Mesenchymal stem cell (in vitro differentiated cells and primary cell): ENCODE results near the gene ZC3H13.
A peak's percentile ranks its signal among the peaks of the same experiment; 100 is the strongest.
"Not testable (repeated sequence)": the region's sequence is repeated elsewhere in the genome, so short reads cannot be mapped to it uniquely, and the experiment has no call there.

ENCODE experiments used
- DNase-seq: peaks from one replicate; pipeline ENCODE4 v3.0.0-alpha.2; 2013
- H2AFZ ChIP-seq: one replicate; pipeline ENCODE4 v1.6.1; 2013; ENCODE audit warnings: low read depth, mild to moderate bottlenecking, control low read depth, inconsistent platforms, low read length, moderate library complexity
- H2AK5ac ChIP-seq: 2 replicates; pipeline ENCODE4 v1.6.1; 2013; ENCODE audit warnings: low read length, moderate library complexity, mild to moderate bottlenecking, inconsistent platforms; ENCODE audit not compliant: severe bottlenecking
- H2BK120ac ChIP-seq: one replicate; pipeline ENCODE4 v1.6.1; 2013; ENCODE audit warnings: low read depth, mild to moderate bottlenecking, inconsistent platforms, low read length, moderate library complexity
- H2BK12ac ChIP-seq, 2 experiments: one replicate each; pipeline ENCODE4 v1.6.1; 2013; ENCODE audit warnings: inconsistent platforms in 2 of 2, low read length in 2 of 2, mild to moderate bottlenecking in 2 of 2, moderate library complexity in 2 of 2, control low read depth in 1 of 2
- H2BK15ac ChIP-seq: one replicate; pipeline ENCODE4 v1.6.1; 2013; ENCODE audit warnings: mild to moderate bottlenecking, low read depth, inconsistent platforms; ENCODE audit not compliant: poor library complexity, severe bottlenecking
- H2BK5ac ChIP-seq: 2 replicates; pipeline ENCODE4 v1.6.1; 2013; ENCODE audit warnings: low read depth, mild to moderate bottlenecking, low read length, control low read depth, inconsistent platforms; ENCODE audit not compliant: poor library complexity, severe bottlenecking
- H3K14ac ChIP-seq, 2 experiments: one replicate each; pipeline ENCODE4 v1.6.1; 2013; ENCODE audit warnings: inconsistent platforms in 2 of 2, low read length in 2 of 2, control low read depth in 1 of 2, mild to moderate bottlenecking in 1 of 2, moderate library complexity in 1 of 2
- H3K18ac ChIP-seq, 2 experiments: one replicate each; pipeline ENCODE4 v1.6.1; 2013; ENCODE audit warnings: inconsistent platforms in 2 of 2, low read length in 2 of 2, control low read depth in 1 of 2, low read depth in 1 of 2, mild to moderate bottlenecking in 1 of 2
- H3K23ac ChIP-seq, 2 experiments: one replicate each; pipeline ENCODE4 v1.6.1; 2013; ENCODE audit warnings: inconsistent platforms in 2 of 2, low read length in 2 of 2, mild to moderate bottlenecking in 2 of 2, moderate library complexity in 2 of 2, control low read depth in 1 of 2
- H3K27ac ChIP-seq: 2 replicates; pipeline ENCODE4 v1.5.1; 2013; ENCODE audit warnings: mild to moderate bottlenecking, moderate library complexity, low read length, control low read depth, inconsistent platforms; ENCODE audit not compliant: poor library complexity, severe bottlenecking
- H3K27me3 ChIP-seq, 2 experiments: 2 replicates each; pipeline versions ENCODE4 v1.6.1 to v1.7.0; 2013; ENCODE audit warnings: low read length in 2 of 2, mild to moderate bottlenecking in 2 of 2, moderate library complexity in 2 of 2, control low read depth in 1 of 2, inconsistent platforms in 1 of 2; ENCODE audit not compliant: control insufficient read depth in 1 of 2, insufficient read depth in 1 of 2
- H3K36me3 ChIP-seq, 2 experiments: 2 replicates each; pipeline versions ENCODE4 v1.6.1 to v1.7.0; 2013; ENCODE audit warnings: low read length in 2 of 2, control low read depth in 1 of 2, inconsistent platforms in 1 of 2, low read depth in 1 of 2, mild to moderate bottlenecking in 1 of 2; ENCODE audit not compliant: insufficient read depth in 2 of 2, control insufficient read depth in 1 of 2
- H3K4ac ChIP-seq, 2 experiments: one replicate each; pipeline ENCODE4 v1.6.1; 2013; ENCODE audit warnings: inconsistent platforms in 2 of 2, low read length in 2 of 2, mild to moderate bottlenecking in 2 of 2, moderate library complexity in 2 of 2, control low read depth in 1 of 2, low read depth in 1 of 2
- H3K4me1 ChIP-seq: 2 replicates; pipeline ENCODE4 v1.6.1; 2013; ENCODE audit warnings: low read depth, low read length, control low read depth; ENCODE audit not compliant: control insufficient read depth, insufficient read depth
- H3K4me2 ChIP-seq: 2 replicates; pipeline ENCODE4 v1.6.1; 2013; ENCODE audit warnings: low read length, mild to moderate bottlenecking, inconsistent platforms; ENCODE audit not compliant: poor library complexity, severe bottlenecking
- H3K4me3 ChIP-seq, 2 experiments: 2 replicates each; pipeline versions ENCODE4 v1.5.1 to v1.7.0; 2013; ENCODE audit warnings: low read length in 2 of 2, mild to moderate bottlenecking in 2 of 2, control low read depth in 1 of 2, low read depth in 1 of 2; ENCODE audit not compliant: insufficient read depth in 1 of 2
- H3K79me1 ChIP-seq: replicated peaks from 2 replicates; pipeline ENCODE4 v1.6.1; 2013; ENCODE audit warnings: mild to moderate bottlenecking, control low read depth, low read length, inconsistent platforms; ENCODE audit not compliant: poor library complexity, severe bottlenecking
- H3K9ac ChIP-seq: 2 replicates; pipeline ENCODE4 v1.7.0; 2013; ENCODE audit warnings: mild to moderate bottlenecking, low read length, moderate library complexity
- H3K9me3 ChIP-seq: 2 replicates; pipeline ENCODE4 v1.7.0; 2013; ENCODE audit warnings: mild to moderate bottlenecking, low read length; ENCODE audit not compliant: control insufficient read depth
- H4K8ac ChIP-seq: one replicate; pipeline ENCODE4 v1.6.1; 2013; ENCODE audit warnings: inconsistent platforms, mild to moderate bottlenecking, low read length, moderate library complexity
- H4K91ac ChIP-seq: one replicate; pipeline ENCODE4 v1.6.1; 2013; ENCODE audit warnings: mild to moderate bottlenecking, low read length, inconsistent platforms
- WGBS: methylation state at CpG from one replicate; pipeline ENCODE4 v1.1.7; 2013; ENCODE audit warnings: mixed read lengths; 5-methylcytosine and 5-hydroxymethylcytosine counted together

The ZC3H13 gene

DNA sequence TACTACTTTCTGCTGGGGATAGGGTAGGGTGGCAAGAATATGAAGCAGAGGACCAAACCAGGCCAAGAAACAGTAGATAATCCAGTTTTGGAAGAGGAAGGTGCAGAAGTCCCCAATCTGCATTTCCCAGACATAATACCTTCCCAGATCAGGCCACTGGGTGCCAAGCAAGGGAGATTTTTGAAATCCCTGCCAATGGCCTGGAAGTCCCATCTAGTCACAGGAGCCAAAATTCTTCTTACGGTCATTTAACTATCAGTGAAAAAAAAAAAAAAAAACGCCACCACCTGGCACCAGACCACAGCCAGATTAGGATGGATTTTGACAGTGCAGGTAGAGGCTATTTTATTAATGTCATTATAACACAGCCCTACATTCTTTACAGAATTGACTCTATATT, 57.8 kb downstream of the ZC3H13 start:
- Histone ChIP-seq H4K8ac (no peak overlapping the region), H3K4ac (no peak overlapping the region), H3K9ac (no peak overlapping the region), H3K27me3 (no peaks in the 10 kb centered on the region), H3K79me1 (peaks cover 29% of the 10 kb centered on the region), H3K4me2 (no peak overlapping the region), H2BK5ac (no peak overlapping the region), H3K4me3 (no peak overlapping the region), H3K14ac (no peak overlapping the region), H2BK120ac (no peak overlapping the region), H2BK15ac (no peak overlapping the region), H3K9me3 (no peaks in the 10 kb centered on the region), H2AK5ac (no peak overlapping the region), H3K4me1 (no peaks in the 10 kb centered on the region), H3K18ac (no peak overlapping the region), H2BK12ac (no peak overlapping the region), H3K36me3 (peaks cover 4 to 34% of the 10 kb centered on the region in 2 experiments), H3K27ac (no peak overlapping the region), H4K91ac (no peak overlapping the region), H2AFZ (no peak overlapping the region), H3K23ac (no peak overlapping the region)
- DNase-seq, result no peak
- no CpG with 5 or more reads among the region's 2 CpGs for WGBS

DNA sequence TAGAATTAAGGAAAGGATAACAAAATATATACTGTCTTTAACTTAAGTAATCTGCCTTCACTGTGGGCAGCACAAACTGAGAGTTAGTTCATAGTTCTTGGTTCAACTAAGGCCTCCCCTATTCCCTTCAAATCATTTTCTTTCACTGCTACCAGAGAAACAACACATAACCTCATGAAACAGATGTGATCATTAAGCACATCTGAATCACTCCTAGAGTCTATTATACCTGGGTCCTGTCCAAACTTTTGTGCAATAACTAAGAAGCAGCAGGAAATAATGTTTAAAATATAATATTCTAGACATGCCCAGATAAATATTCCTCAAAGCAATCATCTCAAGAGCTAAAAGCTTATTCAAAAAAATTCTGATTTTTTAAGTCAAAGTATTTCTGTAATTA, 62.9 kb downstream of the ZC3H13 start:
- Histone ChIP-seq H3K4me3 (no peak overlapping the region), H2AK5ac (no peak overlapping the region), H3K14ac (no peak overlapping the region), H3K4me2 (no peak overlapping the region), H3K4me1 (no peaks in the 10 kb centered on the region), H3K18ac (no peak overlapping the region), H3K36me3 (peaks cover 7 to 43% of the 10 kb centered on the region in 2 experiments), H2BK15ac (no peak overlapping the region), H3K79me1 (peaks cover 19% of the 10 kb centered on the region), H4K91ac (no peak overlapping the region), H3K9ac (peak overlapping the region; percentile 77), H2BK12ac (no peak overlapping the region), H2AFZ (no peak overlapping the region), H3K9me3 (no peaks in the 10 kb centered on the region), H2BK5ac (no peak overlapping the region), H3K4ac (no peak overlapping the region), H3K27ac (no peak overlapping the region), H3K23ac (no peak overlapping the region), H3K27me3 (no peaks in the 10 kb centered on the region), H2BK120ac (no peak overlapping the region), H4K8ac (no peak overlapping the region)
- DNase-seq, result no peak

DNA sequence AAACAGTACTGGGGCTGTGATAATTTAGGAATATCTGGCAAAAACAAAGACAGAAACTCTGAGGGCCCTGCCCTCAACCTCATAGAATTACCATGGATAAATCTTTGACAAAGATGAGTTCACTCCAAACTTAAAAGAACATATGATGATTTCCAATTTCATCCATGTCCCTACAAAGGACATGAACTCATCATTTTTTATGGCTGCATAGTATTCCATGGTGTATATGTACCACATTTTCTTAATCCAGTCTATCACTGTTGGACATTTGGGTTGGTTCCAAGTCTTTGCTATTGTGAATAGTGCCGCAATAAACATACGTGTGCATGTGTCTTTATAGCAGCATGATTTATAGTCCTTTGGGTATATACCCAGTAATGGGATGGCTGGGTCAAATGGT, 71.4 kb downstream of the ZC3H13 start:
- Histone ChIP-seq H3K79me1 (peaks cover 11% of the 10 kb centered on the region), H3K36me3 (peaks cover 4 to 59% of the 10 kb centered on the region in 2 experiments)
- H2BK12ac ChIP-seq, H2BK5ac ChIP-seq, H3K4me1 ChIP-seq, H3K9me3 ChIP-seq, H3K27ac ChIP-seq, H3K4me2 ChIP-seq, H3K14ac ChIP-seq, H3K23ac ChIP-seq, H4K8ac ChIP-seq, H2AFZ ChIP-seq, H3K9ac ChIP-seq, H4K91ac ChIP-seq, H3K27me3 ChIP-seq, H2BK120ac ChIP-seq, H2AK5ac ChIP-seq, H3K4ac ChIP-seq, H3K4me3 ChIP-seq, H3K18ac ChIP-seq, DNase-seq, H2BK15ac ChIP-seq: not testable (repeated sequence)
- no CpG with 5 or more reads among the region's 2 CpGs for WGBS

DNA sequence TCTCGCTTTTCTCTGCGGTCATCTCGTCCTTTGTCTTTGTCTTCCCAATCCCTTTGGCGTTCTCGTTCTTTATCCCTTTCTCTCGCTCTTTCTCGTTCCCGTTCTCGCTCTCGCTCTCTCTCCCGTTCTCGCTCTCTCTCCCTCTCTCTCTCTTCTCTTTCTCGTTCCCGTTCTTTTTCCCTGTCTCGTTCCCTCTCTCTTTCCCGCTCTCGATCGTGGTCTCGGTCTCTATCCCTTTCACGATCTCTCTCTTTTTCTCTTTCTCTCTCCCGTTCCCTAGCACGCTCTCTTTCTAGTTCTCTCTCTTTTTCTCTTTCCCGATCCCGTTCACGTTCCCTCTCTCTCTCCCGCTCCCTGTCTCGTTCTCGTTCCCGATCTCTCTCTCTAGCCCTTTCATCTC, 77.2 kb downstream of the ZC3H13 start:
- Histone ChIP-seq H4K91ac (no peak overlapping the region), H2AK5ac (no peak overlapping the region), H3K9me3 (no peaks in the 10 kb centered on the region), H3K4ac (no peak overlapping the region), H3K18ac (no peak overlapping the region), H3K27ac (no peak overlapping the region), H3K36me3 (peaks cover 10 to 88% of the 10 kb centered on the region in 2 experiments), H3K23ac (no peak overlapping the region), H2BK12ac (no peak overlapping the region), H3K4me2 (no peak overlapping the region), H2BK120ac (no peak overlapping the region), H2AFZ (no peak overlapping the region), H4K8ac (no peak overlapping the region), H2BK15ac (no peak overlapping the region), H3K79me1 (peaks cover 16% of the 10 kb centered on the region), H3K27me3 (no peaks in the 10 kb centered on the region), H3K14ac (no peak overlapping the region), H3K4me1 (no peaks in the 10 kb centered on the region), H3K4me3 (no peak overlapping the region), H2BK5ac (no peak overlapping the region), H3K9ac (no peak overlapping the region)
- WGBS, result 98% methylated on average over 29 of the region's 29 CpGs
- DNase-seq, result no peak
